Measurements from ENCODE around the gene MACROD2.

Gene MACROD2

DNA sequence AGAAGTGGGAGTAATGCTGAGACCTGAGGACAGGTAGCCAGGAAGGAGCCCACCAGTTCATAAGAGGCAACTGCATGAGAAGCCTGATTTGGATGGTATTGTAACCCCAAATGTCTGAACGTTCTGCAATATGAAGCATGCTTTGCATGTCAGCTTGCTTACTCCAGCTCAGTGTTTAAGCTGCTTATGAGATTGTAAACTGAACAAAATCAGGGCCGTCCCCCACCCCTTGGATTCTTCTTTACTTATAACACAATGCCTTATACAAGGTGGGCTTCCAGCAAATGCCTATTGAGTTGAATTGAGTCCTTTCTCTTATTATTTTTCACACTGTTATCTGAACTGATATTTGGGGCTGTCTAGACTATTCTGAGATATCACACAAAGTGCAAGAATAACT, 1816.6 kb downstream of the MACROD2 start:
- DNase-seq (ENCODE audit: low spot score) = no peak

DNA sequence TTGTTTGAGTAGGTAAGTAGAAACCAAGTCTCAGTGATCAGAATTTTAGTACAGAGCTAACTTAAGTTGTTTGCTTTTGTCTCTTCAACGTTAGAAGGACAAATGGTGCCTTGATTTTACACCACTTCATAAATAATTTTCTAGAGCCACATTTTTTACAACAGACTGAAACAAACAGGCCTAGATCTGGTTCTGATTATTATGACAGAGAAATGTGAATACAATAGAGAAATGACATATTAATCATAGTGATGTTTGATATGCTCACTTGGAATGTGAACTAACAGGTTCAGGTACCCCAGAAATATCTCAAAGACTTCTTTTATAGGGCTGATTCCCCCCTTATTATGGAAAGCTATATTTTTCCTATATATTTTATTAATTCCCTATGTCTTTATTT, 1817.4 kb downstream of the MACROD2 start:
- DNase-seq (ENCODE audit: low spot score) = no peak

DNA sequence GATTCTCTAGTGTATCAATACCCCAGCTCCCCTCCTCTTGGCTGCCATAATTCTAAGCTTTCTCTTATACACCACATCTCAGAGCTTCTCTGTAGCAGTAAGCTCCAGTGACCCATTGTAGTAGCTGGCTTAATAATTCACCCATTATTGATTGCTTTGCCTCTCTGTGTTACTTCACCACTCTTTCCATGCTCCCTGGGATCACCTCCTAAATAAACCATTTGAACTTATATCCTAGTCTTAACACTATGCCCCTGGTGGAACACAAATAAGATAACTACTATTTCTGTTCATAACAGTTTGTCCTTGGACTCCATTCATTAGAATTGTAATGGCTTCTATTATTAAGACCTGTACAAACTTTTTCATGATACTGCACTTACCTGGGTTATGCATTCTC, 1819.0 kb downstream of the MACROD2 start:
- peak; percentile 26 for DNase-seq (ENCODE audit: low spot score)

DNA sequence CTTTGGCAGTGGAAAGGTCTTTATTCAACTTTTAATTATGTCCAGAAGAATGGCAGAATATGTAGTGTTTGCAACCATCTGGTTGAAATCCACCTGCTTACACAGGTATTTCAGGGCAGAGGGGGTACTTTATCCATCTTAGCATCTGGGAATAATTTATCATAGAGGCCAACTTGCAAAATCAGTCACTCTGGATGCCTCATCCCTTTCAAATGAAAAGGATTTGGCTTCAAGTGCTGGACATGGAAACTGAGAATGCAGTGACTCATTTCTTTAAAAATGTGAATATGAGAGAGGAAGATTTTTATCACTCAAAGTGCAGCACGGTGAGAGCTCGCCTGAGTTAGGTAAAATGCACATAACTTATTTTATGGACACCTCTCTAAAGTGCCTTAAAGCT, 1819.6 kb downstream of the MACROD2 start:
- DNase-seq (ENCODE audit: low spot score) = no peak

DNA sequence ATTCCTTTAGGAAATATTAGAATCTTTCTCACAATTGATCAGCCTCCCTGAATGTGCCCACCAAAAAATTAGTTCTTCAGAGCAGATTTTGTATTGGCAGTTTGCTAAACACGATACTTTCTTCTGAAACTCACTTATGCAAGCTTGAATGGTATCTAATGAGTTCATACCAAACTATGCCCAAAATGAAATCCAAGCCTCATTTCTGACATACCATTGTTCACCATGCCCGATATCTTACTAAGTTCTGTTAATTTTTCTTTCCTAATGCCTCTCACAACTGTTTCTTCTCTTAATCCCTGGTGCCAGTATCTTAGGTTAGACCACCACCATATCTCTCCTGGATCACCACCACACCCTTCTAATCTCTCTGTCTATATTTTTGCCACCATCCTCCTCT, 1822.0 kb downstream of the MACROD2 start:
- DNase-seq (ENCODE audit: low spot score) = no peak

- no peak for DNase-seq (ENCODE audit: low spot score)
Observed at GRCh38 chr20:15818651-15819071, 1823.3 kb downstream of the MACROD2 start.

- DNase-seq (ENCODE audit: low spot score) = no peak
Observed at GRCh38 chr20:15823718-15824117, 1828.4 kb downstream of the MACROD2 start.

GRCh38 chr20:15827628-15828027, 1832.3 kb downstream of the MACROD2 start:
- DNase-seq (ENCODE audit: low spot score) = no peak

GRCh38 chr20:15831201-15831600, 1835.9 kb downstream of the MACROD2 start:
- no peak for DNase-seq (ENCODE audit: low spot score)

DNA sequence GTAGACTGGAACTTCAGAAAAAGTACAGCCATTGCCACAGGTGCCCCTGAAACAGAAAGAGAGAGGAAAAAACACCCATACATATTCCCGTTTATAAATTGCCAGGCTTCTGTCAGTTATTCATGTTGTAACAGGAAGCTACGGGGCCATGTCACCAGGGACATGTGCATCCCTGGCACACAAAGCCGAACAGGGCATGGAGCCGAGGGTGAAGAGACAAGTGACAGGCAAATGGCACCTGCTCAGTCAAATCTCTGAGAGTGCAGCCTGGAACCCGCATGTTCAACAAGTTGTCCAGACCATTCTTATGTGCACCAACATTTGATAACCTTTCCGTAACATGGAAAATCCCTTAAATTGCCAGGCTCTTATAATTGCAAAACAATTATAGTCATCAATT, 1837.2 kb downstream of the MACROD2 start:
- DNase-seq (ENCODE audit: low spot score) = no peak

DNA sequence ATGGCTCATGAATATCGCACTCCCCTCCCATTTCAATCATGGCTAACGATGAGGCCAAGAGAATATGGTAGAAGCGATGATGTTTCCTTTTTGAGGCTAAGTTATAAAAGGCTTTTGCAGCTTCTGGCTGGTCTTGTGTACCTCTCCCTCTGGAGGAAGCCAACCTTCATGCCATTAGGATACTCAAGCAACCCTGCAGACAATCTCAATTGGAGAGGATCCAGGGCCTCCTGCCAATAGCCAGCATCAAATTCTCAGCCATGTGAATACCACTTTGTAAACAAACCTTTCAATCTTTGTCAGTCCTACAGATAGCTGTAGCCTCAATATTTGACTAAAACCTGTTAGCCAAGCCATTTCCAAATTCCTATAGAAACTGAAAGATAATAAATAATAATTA, 1839.5 kb downstream of the MACROD2 start:
- no peak for DNase-seq (ENCODE audit: low spot score)

DNA sequence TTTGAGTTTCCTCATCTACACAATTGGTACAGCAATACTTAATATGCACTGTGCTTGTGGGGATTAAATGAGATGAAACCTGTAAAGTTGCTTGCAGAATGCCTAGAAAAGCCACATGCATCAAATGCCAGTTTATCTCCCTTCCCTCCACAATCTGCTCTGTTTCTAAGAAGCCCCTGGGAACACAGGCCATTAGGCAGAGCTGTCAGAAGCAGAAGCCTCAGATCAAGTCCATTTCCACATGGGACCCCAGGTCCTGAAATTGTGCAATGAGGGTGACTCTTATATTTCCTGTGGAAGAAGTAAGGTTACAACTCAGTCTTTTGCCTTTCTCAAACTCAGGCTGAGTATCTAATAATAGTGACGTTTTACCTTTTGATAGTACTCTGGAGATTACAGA, 1840.5 kb downstream of the MACROD2 start:
- DNase-seq (ENCODE audit: low spot score) = no peak

- DNase-seq (ENCODE audit: low spot score) = no peak
Observed at GRCh38 chr20:15836634-15837033, 1841.3 kb downstream of the MACROD2 start.

- no peak for DNase-seq (ENCODE audit: low spot score)
Observed at GRCh38 chr20:15837563-15837962, 1842.2 kb downstream of the MACROD2 start.

DNA sequence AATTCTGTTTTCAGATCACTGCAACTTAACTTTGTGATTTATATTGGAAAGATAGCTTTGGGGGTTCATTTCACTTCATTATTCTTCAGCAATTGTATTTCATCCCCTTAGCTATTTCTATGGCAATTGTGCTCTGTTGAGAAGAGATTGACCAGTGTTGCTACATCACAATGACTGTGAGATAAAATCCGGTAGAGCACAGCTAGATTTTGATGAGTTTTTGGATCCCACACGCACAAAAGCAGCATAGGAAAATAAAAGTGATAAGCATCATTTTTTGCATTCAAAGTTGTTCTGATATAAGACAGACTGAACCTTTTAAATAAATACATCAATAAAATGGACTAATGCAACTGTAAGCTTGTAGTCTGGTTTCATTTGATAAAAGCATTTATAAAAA, 1843.2 kb downstream of the MACROD2 start:
- no peak for DNase-seq (ENCODE audit: low spot score)

DNA sequence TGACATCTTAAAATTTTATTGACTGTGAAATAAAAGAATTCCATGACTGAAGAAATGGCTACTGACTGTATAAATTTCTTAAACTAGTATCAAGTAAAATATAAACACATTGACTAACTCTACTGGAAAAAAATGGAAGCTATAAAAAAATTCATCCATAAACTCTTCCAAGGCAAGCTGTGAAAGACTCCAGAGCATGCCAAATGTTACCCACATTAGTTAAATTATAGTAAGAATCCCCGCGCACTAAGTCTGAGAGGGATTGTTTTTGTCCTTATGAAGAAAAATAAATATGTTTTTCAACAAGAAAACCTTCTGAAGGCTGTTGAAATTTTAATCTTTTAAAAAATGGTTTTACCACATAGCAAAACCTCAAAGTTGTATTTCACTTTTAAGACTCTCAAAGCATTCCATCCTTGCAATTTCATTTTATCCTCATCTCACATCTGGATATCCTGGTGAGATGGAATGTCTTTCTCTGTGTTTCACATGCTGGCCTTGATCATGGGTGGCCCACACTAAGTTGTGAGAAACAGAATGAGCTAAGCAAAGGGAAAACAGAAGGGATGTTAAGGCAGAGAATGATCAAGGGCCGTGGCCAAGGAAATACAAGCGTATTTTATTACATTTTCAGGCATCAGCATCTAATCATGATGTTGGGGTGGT, 1845.5 kb downstream of the MACROD2 start:
- DNase-seq (ENCODE audit: low spot score) = no peak

DNA sequence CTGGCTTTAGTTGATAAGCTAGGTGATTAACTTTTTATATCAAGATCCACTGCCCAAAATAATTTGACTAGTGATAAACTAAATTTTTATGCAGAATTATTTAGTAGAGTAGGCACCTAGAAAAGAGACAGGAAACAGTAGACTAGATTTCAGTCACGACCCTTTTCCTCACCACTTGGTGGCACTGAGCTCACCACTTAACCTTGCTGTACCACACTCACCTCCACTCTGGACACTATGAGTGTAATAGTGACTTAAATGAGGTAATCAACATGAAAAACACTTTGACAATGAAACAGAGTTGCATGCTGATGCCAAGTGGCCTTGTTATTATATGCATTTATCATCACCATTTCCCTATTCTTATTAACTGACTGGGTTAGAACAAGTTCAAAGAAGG, 1847.6 kb downstream of the MACROD2 start:
- DNase-seq (ENCODE audit: low spot score) = no peak

DNA sequence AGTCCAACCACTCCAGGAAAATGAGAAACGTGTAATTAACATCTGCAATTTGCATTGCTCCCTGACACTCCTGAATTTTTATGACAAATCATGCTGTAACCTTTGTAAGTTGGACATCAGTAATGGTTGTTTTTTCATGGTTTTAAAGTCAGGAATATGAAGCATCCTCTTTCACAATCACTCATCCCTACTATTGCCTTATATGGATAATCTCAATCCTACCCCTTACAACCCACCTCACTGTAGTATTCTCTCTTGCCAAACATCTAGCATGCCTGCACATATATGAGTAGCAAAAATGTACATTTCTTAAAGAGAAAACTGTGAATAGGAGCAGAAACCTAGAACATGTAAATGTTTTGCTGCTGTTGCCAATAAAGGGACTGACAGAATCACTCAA, 1848.5 kb downstream of the MACROD2 start:
- no peak for DNase-seq (ENCODE audit: low spot score)

- DNase-seq (ENCODE audit: low spot score) = no peak
Observed at GRCh38 chr20:15847196-15847784, 1852.0 kb downstream of the MACROD2 start.

GRCh38 chr20:15848126-15848525, 1852.8 kb downstream of the MACROD2 start:
- DNase-seq (ENCODE audit: low spot score) = no peak

- DNase-seq (ENCODE audit: low spot score) = no peak
Observed at GRCh38 chr20:15848995-15849610, 1853.8 kb downstream of the MACROD2 start.

DNA sequence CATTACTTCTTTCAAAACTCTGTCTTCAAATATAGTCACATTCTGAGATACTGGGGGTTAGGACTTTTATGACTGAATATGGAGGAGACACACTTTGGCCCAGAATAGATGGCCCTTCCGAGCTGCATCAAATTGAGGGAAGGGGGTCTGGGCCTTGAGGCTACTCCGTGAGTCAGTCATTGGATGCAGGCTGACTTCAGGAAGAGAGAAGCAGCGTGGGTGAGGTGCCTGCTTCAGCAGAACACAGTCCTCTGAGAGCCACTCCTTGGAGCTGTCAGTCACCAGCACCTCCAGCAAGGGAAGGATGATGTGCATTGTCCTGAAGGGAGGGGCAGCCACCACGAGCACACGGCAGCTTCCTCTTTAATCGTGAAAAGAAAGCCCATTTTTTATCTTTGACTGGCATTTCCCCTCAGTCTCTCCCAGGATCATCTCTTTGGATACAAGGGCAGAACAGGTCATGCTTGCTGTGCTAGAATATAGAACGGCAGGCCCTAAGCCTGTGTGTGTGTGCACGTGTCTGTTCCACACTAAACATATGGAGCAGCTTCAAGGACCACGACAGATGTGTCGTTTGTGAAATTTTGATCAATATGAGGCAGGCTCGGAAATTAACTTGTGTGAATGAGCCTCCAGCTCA, 1856.4 kb downstream of the MACROD2 start:
- no peak for DNase-seq (ENCODE audit: low spot score)

GRCh38 chr20:15854911-15855310, 1859.6 kb downstream of the MACROD2 start:
- no peak for DNase-seq (ENCODE audit: low spot score)
